ENCODE measurements around the gene TNFRSF19.

GRCh38 chr13:23531446-23531845, 38.8 kb upstream of the TNFRSF19 start:
- TF ChIP-seq CTCF (IDR thresholded peaks at IDR 0.05), result no peak
- TF ChIP-seq POLR2A (IDR thresholded peaks at IDR 0.05), result no peak
- no peak for TF ChIP-seq POLR2AphosphoS5 (IDR thresholded peaks at IDR 0.05)
